SK-N-SH (cell line): ENCODE data around the gene GNAZ. TPM values are rescaled to one million over a fixed set of nuclear protein-coding genes. Genes with fewer than 3 reads are reported as not detected.

Experiments
- CTCF ChIA-PET: fragments of 300-600, 350-600 bp; formaldehyde crosslinking; extraction: SDS; loops from one replicate; lab custom pipeline; 2021; lab: Yijun Ruan, JAX
- POLR2A ChIA-PET: fragments of 350-600 bp; sonication (Branson Sonifier 250); formaldehyde crosslinking; extraction: SDS; loops from one replicate; lab custom pipeline; 2020; ENCODE audit warnings: antibody characterized with exemption, inconsistent platforms; lab: Yijun Ruan, JAX
- DNase-seq: peaks from one replicate; pipeline ENCODE4 v3.0.0; 2012
- H2AFZ ChIP-seq: fragments of 200-600 bp; sonication (generic); 2 replicates; pipeline ENCODE4 v1.8.1; 2016; ENCODE audit warnings: antibody characterized with exemption, mild to moderate bottlenecking, low read depth
- H3F3A ChIP-seq: fragments of 200-600 bp; sonication (generic); replicated peaks from 2 replicates; pipeline ENCODE3; 2016; ENCODE audit warnings: antibody characterized with exemption, mild to moderate bottlenecking; ENCODE audit not compliant: insufficient read depth
- H3K27ac ChIP-seq, 2 experiments: fragments of 200-500 bp in 1 of 2; fragments of 200-600 bp in 1 of 2; sonication (Bioruptor generic) in 1 of 2; sonication (generic), shearing (Covaris generic) in 1 of 2; 2 replicates each; pipeline versions ENCODE4 v1.5.1 to v1.6.1; 2014 to 2016; ENCODE audit warnings: low read depth in 2 of 2, inconsistent platforms in 1 of 2, low read length in 1 of 2, mild to moderate bottlenecking in 1 of 2, mixed read lengths in 1 of 2
- H3K27me3 ChIP-seq: fragments of 200-600 bp; sonication (generic), shearing (Covaris generic); 2 replicates; pipeline ENCODE4 v1.6.1; 2016; ENCODE audit warnings: mixed run types; ENCODE audit not compliant: insufficient read depth
- H3K36me3 ChIP-seq, 2 experiments: fragments of 200-500 bp in 1 of 2; fragments of 200-600 bp in 1 of 2; sonication (Bioruptor generic) in 1 of 2; sonication (generic) in 1 of 2; replicated peaks in 1 of 2; 2 replicates each; pipeline versions ENCODE3 to v1.5.1; 2014 to 2016; ENCODE audit warnings: low read length in 1 of 2, mild to moderate bottlenecking in 1 of 2; ENCODE audit not compliant: insufficient read depth in 2 of 2, control insufficient read depth in 1 of 2
- H3K4me1 ChIP-seq, 2 experiments: fragments of 200-500 bp in 1 of 2; fragments of 200-600 bp in 1 of 2; sonication (Bioruptor generic) in 1 of 2; sonication (generic), shearing (Covaris generic) in 1 of 2; 2 replicates each; pipeline versions ENCODE4 v1.5.1 to v1.6.1; 2014 to 2016; ENCODE audit warnings: low read depth in 1 of 2, low read length in 1 of 2, mixed run types in 1 of 2; ENCODE audit not compliant: insufficient read depth in 2 of 2, control insufficient read depth in 1 of 2
- H3K4me2 ChIP-seq: fragments of 200-600 bp; sonication (generic), shearing (Covaris generic); 2 replicates; pipeline ENCODE4 v1.6.1; 2017; ENCODE audit warnings: mixed run types
- H3K4me3 ChIP-seq, 2 experiments: fragments of 200-500 bp in 1 of 2; fragments of 200-600 bp in 1 of 2; sonication (Bioruptor generic) in 1 of 2; sonication (generic), shearing (Covaris generic) in 1 of 2; 2 replicates each; pipeline versions ENCODE4 v1.5.1 to v1.8.1; 2014 to 2016; ENCODE audit warnings: low read depth in 2 of 2, inconsistent platforms in 1 of 2, low read length in 1 of 2, mild to moderate bottlenecking in 1 of 2, mixed read lengths in 1 of 2, moderate library complexity in 1 of 2
- H3K79me2 ChIP-seq: fragments of 200-600 bp; sonication (generic); 2 replicates; pipeline ENCODE4 v1.8.1; 2017; ENCODE audit warnings: mild to moderate bottlenecking; ENCODE audit not compliant: insufficient read depth
- H3K9ac ChIP-seq: fragments of 200-600 bp; sonication (generic); 2 replicates; pipeline ENCODE4 v1.6.1; 2017; ENCODE audit warnings: mixed run types
- H3K9me2 ChIP-seq: fragments of 200-600 bp; sonication (generic); 2 replicates; pipeline ENCODE4 v1.6.1; 2017; ENCODE audit warnings: mixed run types
- H3K9me3 ChIP-seq: fragments of 200-600 bp; sonication (generic); 2 replicates; pipeline ENCODE4 v1.6.1; 2017; ENCODE audit warnings: mixed run types, mild to moderate bottlenecking, moderate library complexity
- H4K20me1 ChIP-seq: fragments of 200-600 bp; sonication (generic); 2 replicates; pipeline ENCODE4 v1.6.1; 2017; ENCODE audit warnings: mild to moderate bottlenecking, mixed run types; ENCODE audit not compliant: insufficient read depth
- CTCF ChIP-seq: fragments of 200-600 bp; sonication (generic); IDR thresholded peaks from 2 replicates; pipeline ENCODE4 v1.6.1; 2017; ENCODE audit warnings: antibody characterized with exemption, mild to moderate bottlenecking, moderate library complexity
- EP300 ChIP-seq, 2 experiments: IDR thresholded peaks; 2 replicates each; pipeline versions ENCODE4 v1.4.0 to v1.6.1; 2012; ENCODE audit warnings: borderline replicate concordance in 1 of 2, low read depth in 1 of 2, low read length in 1 of 2
- FOSL2 ChIP-seq: IDR thresholded peaks from 2 replicates; pipeline ENCODE4 v1.4.0; 2012; ENCODE audit warnings: low read depth, mild to moderate bottlenecking, moderate library complexity, borderline replicate concordance
- FOXJ3 ChIP-seq: sonication (generic); formaldehyde crosslinking; IDR thresholded peaks from 2 replicates; pipeline ENCODE4 v1.5.1; 2020; ENCODE audit warnings: mild to moderate bottlenecking, missing genetic modification reagents
- FOXM1 ChIP-seq: IDR thresholded peaks from 2 replicates; pipeline ENCODE4 v1.4.0; 2012; ENCODE audit warnings: low read depth, mild to moderate bottlenecking
- GABPA ChIP-seq: IDR thresholded peaks from 2 replicates; pipeline ENCODE4 v1.4.0; 2012; ENCODE audit warnings: low read depth, mild to moderate bottlenecking
- GATA2 ChIP-seq: sonication (generic); formaldehyde crosslinking; IDR thresholded peaks from 2 replicates; pipeline ENCODE4 v1.5.0; 2020; ENCODE audit warnings: mild to moderate bottlenecking, missing genetic modification reagents
- JUND ChIP-seq: IDR thresholded peaks from 2 replicates; pipeline ENCODE4 v1.4.0; 2012
- MAX ChIP-seq: IDR thresholded peaks from 2 replicates; pipeline ENCODE4 v1.4.0; 2012; ENCODE audit warnings: low read depth
- NFIC ChIP-seq: IDR thresholded peaks from 2 replicates; pipeline ENCODE4 v1.4.0; 2012; ENCODE audit warnings: borderline replicate concordance
- NRF1 ChIP-seq: IDR thresholded peaks from 2 replicates; pipeline ENCODE4 v1.6.1; 2012; ENCODE audit warnings: low read depth, mild to moderate bottlenecking, low read length
- POLR2AphosphoS5 ChIP-seq: IDR thresholded peaks from 2 replicates; pipeline ENCODE4 v1.6.1; 2012; ENCODE audit warnings: low read depth, low read length
- RCOR1 ChIP-seq: fragments of 150-350 bp; IDR thresholded peaks from 2 replicates; pipeline ENCODE4 v1.6.1; 2017; ENCODE audit warnings: antibody characterized with exemption, low read length
- RXRA ChIP-seq: IDR thresholded peaks from 2 replicates; pipeline ENCODE4 v1.4.0; 2012; ENCODE audit warnings: low read depth, mild to moderate bottlenecking, borderline replicate concordance
- SIN3A ChIP-seq: IDR thresholded peaks from 2 replicates; pipeline ENCODE4 v1.6.1; 2012; ENCODE audit warnings: low read depth, mild to moderate bottlenecking, low read length, moderate library complexity, borderline replicate concordance
- SMC3 ChIP-seq: IDR thresholded peaks from 2 replicates; pipeline ENCODE4 v1.6.1; 2012; ENCODE audit warnings: low read depth, low read length, improper control_type of control experiment
- TCF12 ChIP-seq: IDR thresholded peaks from 2 replicates; pipeline ENCODE4 v1.4.0; 2012
- TEAD4 ChIP-seq: IDR thresholded peaks from 2 replicates; pipeline ENCODE4 v1.4.0; 2012; ENCODE audit warnings: mild to moderate bottlenecking, borderline replicate concordance; ENCODE audit not compliant: insufficient read depth
- WGBS: methylation state at CpG from one replicate; pipeline ENCODE4 v1.1.6; 2017; ENCODE audit warnings: low lambda C conversion rate; 5-methylcytosine and 5-hydroxymethylcytosine counted together
- polyA plus RNA-seq, 3 experiments: library from polyadenylated mRNA; depleted of rRNA; stranded (reverse); fragments of >200 nt; gene quantifications; 2 replicates each; pipeline ENCODE4 v1.2.3, GENCODE V29; 2012
- TF ChIP-seq, protein P1 (sequence below): IDR thresholded peaks from 2 replicates; pipeline ENCODE4; 2012
- TF ChIP-seq, protein P2 (sequence below): fragments of 150-350 bp; IDR thresholded peaks from 2 replicates; pipeline ENCODE4 v1.6.1; 2016; ENCODE audit warnings: mild to moderate bottlenecking, low read depth, low read length
- TF ChIP-seq, protein P3 (sequence below): IDR thresholded peaks from 2 replicates; pipeline ENCODE4 v1.4.0; 2012; ENCODE audit warnings: low read depth, borderline replicate concordance

Gene GNAZ
- polyA plus RNA-seq, 1 of the 3 experiments (the other 2 are of a cell fraction), result 6.5 TPM

DNA sequence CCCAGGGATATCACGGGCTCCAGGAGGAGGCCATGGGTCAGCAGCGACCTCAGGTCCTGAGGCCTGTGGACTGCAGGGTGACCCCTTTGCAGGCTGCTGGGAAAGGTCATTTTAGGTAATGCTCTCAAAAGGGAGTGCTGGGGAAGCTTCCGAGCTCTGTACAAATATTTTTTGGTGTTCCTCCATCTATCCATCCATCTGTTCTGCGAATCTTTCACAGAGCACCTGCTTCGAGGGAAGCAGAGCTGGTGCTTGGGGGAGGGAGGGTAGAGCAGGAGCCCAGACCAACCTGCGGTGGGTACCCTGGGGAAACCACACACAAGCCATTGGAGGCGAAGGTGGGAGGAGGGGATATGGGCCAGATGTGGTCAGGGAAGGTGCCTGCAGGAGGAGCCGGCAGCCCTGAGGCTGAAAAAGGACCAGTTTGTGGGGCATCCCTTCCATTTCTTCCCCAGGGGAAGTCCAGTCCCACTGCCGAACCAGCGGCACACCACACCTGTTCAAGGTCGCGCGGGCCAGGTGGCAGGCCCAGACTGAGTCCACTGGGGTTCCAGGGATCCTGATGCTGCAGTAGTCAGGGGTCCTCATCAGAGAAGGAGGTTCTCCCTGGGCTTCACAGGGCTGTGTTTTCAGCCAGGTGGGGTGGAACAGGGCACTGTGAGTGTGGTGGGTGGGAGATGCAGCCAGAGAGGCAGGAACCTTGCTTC is 13.1 kb downstream of the GNAZ start (continued):
- TF ChIP-seq EP300 (IDR thresholded peaks at IDR 0.05; ENCODE audit: borderline replicate concordance in 1 of 2, low read depth in 1 of 2, low read length in 1 of 2) (no peak), JUND (no peak), FOXM1 (no peak), NFIC (no peak), TCF12 (no peak), SMC3 (no peak), GABPA (no peak), RXRA (no peak), RCOR1 (no peak), GATA2 (CRISPR knock-in tag) (no peak), TEAD4 (no peak), FOSL2 (no peak), POLR2AphosphoS5 (no peak)
- TF ChIP-seq, protein P1, sequence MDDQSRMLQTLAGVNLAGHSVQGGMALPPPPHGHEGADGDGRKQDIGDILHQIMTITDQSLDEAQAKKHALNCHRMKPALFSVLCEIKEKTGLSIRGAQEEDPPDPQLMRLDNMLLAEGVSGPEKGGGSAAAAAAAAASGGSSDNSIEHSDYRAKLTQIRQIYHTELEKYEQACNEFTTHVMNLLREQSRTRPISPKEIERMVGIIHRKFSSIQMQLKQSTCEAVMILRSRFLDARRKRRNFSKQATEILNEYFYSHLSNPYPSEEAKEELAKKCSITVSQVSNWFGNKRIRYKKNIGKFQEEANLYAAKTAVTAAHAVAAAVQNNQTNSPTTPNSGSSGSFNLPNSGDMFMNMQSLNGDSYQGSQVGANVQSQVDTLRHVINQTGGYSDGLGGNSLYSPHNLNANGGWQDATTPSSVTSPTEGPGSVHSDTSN, result no peak

DNA sequence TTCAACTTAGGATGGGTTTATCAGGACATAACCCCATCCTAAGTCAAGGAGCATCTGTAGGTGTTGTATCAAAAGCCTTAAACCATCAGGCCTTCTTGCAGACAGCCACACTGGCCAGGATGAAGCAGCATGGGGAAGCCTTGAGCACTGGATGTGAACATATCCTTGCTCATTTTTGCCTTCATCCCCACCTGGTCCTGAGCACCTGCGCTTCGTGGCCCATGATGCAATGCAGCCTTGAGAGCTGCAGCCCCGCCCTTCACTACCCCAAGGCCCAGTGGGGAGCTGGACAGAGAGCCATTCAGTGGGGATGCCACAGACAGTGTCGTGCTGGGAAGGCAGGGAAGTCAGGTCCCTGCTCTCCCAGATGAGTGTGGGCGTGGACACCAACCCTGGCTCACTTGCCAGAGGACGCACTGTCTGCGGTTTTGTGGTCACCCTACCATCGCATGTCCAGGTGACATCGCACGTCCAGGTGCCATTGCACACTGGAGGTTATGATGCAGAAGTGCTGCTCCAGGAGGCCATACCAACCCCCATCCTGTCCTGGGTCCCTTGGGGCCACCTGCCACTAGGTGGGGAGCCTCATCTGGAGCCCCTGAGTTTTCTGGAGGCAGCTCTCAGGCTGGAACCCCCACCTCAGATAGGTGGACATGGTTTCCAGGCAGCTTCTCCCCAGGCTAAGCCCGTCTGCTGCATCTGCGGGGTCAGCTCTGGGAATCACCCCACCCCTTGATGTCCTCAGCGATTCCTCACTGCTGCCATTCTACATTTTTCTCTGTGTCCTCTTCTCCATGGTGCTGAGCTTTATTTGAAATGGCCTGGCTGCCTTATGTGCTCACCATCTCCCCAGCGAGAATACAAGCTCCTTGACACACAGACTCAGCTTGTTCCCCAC is 14.4 kb downstream of the GNAZ start:
- POLR2A ChIA-PET, result no interaction called here
- Histone ChIP-seq H3K4me1 (peaks cover 0 to 11% of the 10 kb centered on the region in 2 experiments; a peak in 1 of 4 replicates), H3K36me3 (no peaks in the 10 kb centered on the region), H3F3A (no peaks in the 10 kb centered on the region), H3K9ac (no peak overlapping the region), H3K4me2 (no peak overlapping the region), H3K27me3 (no peaks in the 10 kb centered on the region), H3K79me2 (no peaks in the 10 kb centered on the region), H3K9me2 (no peaks in the 10 kb centered on the region), H3K27ac (no peak overlapping the region), H3K9me3 (no peaks in the 10 kb centered on the region), H3K4me3 (no peak overlapping the region), H2AFZ (no peak overlapping the region), H4K20me1 (no peaks in the 10 kb centered on the region)
- CTCF ChIA-PET, result interaction anchor here (0.7 to 2.0 kb wide), 3 partner anchors 10 to 108 kb away, joined by 3 to 5 read pairs (median 3); no protein-coding TSS in a partner anchor
- WGBS, result 92% methylated on average over 9 of the region's 14 CpGs
- no peak for DNase-seq
- no peak for TF ChIP-seq FOXJ3
- no peak for TF ChIP-seq FOSL2
- TF ChIP-seq, protein P1, result no peak
- TF ChIP-seq NFIC, result no peak
- TF ChIP-seq GATA2 (CRISPR knock-in tag), result no peak
- TF ChIP-seq SMC3, result no peak
- TF ChIP-seq CTCF, result no peak
- TF ChIP-seq, protein P2, sequence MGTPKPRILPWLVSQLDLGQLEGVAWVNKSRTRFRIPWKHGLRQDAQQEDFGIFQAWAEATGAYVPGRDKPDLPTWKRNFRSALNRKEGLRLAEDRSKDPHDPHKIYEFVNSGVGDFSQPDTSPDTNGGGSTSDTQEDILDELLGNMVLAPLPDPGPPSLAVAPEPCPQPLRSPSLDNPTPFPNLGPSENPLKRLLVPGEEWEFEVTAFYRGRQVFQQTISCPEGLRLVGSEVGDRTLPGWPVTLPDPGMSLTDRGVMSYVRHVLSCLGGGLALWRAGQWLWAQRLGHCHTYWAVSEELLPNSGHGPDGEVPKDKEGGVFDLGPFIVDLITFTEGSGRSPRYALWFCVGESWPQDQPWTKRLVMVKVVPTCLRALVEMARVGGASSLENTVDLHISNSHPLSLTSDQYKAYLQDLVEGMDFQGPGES, result no peak
- no peak for TF ChIP-seq SIN3A
- TF ChIP-seq RCOR1, result no peak
- TF ChIP-seq, protein P3, sequence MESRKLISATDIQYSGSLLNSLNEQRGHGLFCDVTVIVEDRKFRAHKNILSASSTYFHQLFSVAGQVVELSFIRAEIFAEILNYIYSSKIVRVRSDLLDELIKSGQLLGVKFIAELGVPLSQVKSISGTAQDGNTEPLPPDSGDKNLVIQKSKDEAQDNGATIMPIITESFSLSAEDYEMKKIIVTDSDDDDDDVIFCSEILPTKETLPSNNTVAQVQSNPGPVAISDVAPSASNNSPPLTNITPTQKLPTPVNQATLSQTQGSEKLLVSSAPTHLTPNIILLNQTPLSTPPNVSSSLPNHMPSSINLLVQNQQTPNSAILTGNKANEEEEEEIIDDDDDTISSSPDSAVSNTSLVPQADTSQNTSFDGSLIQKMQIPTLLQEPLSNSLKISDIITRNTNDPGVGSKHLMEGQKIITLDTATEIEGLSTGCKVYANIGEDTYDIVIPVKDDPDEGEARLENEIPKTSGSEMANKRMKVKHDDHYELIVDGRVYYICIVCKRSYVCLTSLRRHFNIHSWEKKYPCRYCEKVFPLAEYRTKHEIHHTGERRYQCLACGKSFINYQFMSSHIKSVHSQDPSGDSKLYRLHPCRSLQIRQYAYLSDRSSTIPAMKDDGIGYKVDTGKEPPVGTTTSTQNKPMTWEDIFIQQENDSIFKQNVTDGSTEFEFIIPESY, result no peak
- TF ChIP-seq FOXM1, result no peak
- no peak for TF ChIP-seq POLR2AphosphoS5
- TF ChIP-seq NRF1, result no peak
- TF ChIP-seq MAX, result no peak
